ENCODE measurements around the gene SLC38A10. TPM values are rescaled to one million over a fixed set of nuclear protein-coding genes. Genes with fewer than 3 reads are reported as not detected.

The SLC38A10 gene
- total and polyA plus RNA-seq, 2 of the 13 experiments (the other 11 are each of a cell fraction or from before 2014, with no cell fraction given) = 23.4 to 55.8 TPM

DNA sequence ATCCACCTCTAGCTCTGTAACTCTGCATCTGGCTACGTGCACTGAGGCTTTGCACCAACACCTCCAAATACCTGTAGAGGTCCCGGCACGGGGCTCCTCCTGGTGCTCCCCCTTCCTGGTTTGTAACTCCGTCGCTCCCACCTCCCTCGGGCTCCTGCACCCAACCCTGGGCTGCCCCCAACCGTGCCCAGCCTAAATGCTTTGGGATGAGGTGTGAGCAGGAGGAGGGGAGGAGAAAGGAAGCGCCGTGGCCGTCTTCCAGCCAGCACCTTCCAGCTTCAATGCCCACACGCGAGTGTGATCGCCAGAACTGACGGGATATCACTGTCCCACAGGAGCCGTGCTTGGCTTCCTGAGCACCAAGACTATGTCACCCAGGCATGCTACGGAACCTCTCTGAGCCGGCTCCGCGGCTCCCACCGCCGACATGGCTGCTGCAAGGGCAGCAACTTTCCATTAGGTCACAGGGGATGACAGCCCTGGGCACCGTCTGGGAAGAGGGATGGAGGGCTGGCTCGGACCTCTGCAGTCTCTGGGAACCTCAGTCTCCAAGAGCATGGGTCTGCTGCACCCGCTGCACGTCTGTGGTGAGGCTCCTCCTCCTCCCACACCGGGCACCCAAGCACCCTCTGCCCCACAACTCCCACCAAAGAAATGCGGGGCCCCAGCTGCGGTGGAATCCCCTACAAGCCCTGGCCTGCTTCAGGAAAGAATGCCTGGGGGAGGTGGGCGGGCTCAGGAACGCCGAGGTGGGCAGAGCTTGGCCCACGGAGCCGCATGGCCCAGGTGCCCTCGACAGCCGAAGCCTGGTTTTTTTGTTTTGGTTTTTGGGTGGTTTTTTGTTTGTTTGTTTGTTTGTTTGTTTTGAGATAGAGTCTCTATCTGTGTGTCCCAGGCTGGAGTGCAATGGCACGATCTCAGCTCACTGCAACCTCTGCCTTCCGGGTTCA is 6.4 kb upstream of the SLC38A10 start (continued):
- TF ChIP-seq, protein P1, sequence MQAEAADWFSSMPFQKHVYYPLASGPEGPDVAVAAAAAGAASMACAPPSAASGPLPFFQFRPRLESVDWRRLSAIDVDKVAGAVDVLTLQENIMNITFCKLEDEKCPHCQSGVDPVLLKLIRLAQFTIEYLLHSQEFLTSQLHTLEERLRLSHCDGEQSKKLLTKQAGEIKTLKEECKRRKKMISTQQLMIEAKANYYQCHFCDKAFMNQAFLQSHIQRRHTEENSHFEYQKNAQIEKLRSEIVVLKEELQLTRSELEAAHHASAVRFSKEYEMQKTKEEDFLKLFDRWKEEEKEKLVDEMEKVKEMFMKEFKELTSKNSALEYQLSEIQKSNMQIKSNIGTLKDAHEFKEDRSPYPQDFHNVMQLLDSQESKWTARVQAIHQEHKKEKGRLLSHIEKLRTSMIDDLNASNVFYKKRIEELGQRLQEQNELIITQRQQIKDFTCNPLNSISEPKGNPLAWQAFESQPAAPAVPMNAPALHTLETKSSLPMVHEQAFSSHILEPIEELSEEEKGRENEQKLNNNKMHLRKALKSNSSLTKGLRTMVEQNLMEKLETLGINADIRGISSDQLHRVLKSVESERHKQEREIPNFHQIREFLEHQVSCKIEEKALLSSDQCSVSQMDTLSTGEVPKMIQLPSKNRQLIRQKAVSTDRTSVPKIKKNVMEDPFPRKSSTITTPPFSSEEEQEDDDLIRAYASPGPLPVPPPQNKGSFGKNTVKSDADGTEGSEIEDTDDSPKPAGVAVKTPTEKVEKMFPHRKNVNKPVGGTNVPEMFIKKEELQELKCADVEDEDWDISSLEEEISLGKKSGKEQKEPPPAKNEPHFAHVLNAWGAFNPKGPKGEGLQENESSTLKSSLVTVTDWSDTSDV (CRISPR knock-in tag; IDR thresholded peaks at IDR 0.05) = 0 out of 2 replicates have a peak, but pooled peaks have one; percentile 12
- TF ChIP-seq FOXC1 (CRISPR knock-in tag; IDR thresholded peaks at IDR 0.05; ENCODE audit: borderline replicate concordance) (no peak), ZNF33A (CRISPR knock-in tag; IDR thresholded peaks at IDR 0.05; ENCODE audit: borderline replicate concordance) (no peak), HNRNPLL (IDR thresholded peaks at IDR 0.05; ENCODE audit: low read depth, low read length, poor library complexity, severe bottlenecking) (peak; percentile 30), TP53 (CRISPR knock-in tag; conservative IDR thresholded peaks at IDR 0.05) (no peak), HNRNPL (IDR thresholded peaks at IDR 0.05; ENCODE audit: low read depth, low read length) (0 out of 2 replicates have a peak, but pooled peaks have one; percentile 25), NFE2 (CRISPR knock-in tag; IDR thresholded peaks at IDR 0.05) (no peak), YEATS4 (CRISPR knock-in tag; IDR thresholded peaks at IDR 0.05; ENCODE audit: borderline replicate concordance) (no peak), ZNF552 (CRISPR knock-in tag; IDR thresholded peaks at IDR 0.05; ENCODE audit: borderline replicate concordance) (no peak), ZNF205 (CRISPR knock-in tag; IDR thresholded peaks at IDR 0.05) (no peak), MYNN (CRISPR knock-in tag; IDR thresholded peaks at IDR 0.05; ENCODE audit: low read depth) (no peak)
- TF ChIP-seq, protein P2, sequence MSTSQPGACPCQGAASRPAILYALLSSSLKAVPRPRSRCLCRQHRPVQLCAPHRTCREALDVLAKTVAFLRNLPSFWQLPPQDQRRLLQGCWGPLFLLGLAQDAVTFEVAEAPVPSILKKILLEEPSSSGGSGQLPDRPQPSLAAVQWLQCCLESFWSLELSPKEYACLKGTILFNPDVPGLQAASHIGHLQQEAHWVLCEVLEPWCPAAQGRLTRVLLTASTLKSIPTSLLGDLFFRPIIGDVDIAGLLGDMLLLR (CRISPR knock-in tag; IDR thresholded peaks at IDR 0.05) = no peak
- TF ChIP-seq, protein P3, sequence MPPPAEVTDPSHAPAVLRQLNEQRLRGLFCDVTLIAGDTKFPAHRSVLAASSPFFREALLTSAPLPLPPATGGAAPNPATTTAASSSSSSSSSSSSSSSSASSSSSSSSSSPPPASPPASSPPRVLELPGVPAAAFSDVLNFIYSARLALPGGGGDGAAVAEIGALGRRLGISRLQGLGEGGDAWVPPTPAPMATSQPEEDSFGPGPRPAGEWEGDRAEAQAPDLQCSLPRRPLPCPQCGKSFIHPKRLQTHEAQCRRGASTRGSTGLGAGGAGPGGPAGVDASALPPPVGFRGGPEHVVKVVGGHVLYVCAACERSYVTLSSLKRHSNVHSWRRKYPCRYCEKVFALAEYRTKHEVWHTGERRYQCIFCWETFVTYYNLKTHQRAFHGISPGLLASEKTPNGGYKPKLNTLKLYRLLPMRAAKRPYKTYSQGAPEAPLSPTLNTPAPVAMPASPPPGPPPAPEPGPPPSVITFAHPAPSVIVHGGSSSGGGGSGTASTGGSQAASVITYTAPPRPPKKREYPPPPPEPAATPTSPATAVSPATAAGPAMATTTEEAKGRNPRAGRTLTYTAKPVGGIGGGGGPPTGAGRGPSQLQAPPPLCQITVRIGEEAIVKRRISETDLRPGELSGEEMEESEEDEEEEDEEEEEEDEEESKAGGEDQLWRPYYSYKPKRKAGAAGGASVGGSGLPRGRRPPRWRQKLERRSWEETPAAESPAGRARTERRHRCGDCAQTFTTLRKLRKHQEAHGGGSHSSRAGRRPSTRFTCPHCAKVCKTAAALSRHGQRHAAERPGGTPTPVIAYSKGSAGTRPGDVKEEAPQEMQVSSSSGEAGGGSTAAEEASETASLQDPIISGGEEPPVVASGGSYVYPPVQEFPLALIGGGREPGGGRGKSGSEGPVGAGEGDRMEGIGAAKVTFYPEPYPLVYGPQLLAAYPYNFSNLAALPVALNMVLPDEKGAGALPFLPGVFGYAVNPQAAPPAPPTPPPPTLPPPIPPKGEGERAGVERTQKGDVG (CRISPR knock-in tag; IDR thresholded peaks at IDR 0.05; ENCODE audit: borderline replicate concordance) = no peak
- TF ChIP-seq, protein P4, sequence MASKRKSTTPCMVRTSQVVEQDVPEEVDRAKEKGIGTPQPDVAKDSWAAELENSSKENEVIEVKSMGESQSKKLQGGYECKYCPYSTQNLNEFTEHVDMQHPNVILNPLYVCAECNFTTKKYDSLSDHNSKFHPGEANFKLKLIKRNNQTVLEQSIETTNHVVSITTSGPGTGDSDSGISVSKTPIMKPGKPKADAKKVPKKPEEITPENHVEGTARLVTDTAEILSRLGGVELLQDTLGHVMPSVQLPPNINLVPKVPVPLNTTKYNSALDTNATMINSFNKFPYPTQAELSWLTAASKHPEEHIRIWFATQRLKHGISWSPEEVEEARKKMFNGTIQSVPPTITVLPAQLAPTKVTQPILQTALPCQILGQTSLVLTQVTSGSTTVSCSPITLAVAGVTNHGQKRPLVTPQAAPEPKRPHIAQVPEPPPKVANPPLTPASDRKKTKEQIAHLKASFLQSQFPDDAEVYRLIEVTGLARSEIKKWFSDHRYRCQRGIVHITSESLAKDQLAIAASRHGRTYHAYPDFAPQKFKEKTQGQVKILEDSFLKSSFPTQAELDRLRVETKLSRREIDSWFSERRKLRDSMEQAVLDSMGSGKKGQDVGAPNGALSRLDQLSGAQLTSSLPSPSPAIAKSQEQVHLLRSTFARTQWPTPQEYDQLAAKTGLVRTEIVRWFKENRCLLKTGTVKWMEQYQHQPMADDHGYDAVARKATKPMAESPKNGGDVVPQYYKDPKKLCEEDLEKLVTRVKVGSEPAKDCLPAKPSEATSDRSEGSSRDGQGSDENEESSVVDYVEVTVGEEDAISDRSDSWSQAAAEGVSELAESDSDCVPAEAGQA (IDR thresholded peaks at IDR 0.05; ENCODE audit: low read depth) = no peak
- TF ChIP-seq, protein P4 (CRISPR knock-in tag; IDR thresholded peaks at IDR 0.05; ENCODE audit: borderline replicate concordance) = no peak

Measured in HepG2 (cell line).